Heart right ventricle (tissue), 16 donors: ENCODE measurements around the gene PLPPR5. TPM values are rescaled to one million over a fixed set of nuclear protein-coding genes. Genes with fewer than 3 reads are reported as not detected.

Source experiments
- ATAC-seq, 8 donors: fragments of 200-7000 bp; cut with Tn5 transposase; one replicate each; pipeline ENCODE4 v1.9.1; 2020; ENCODE audit warnings: mild to moderate bottlenecking in 8 of 8, moderate library complexity in 8 of 8, moderate number of reproducible peaks in 1 of 8
- DNase-seq, 2 donors: peaks; one replicate each; pipeline ENCODE4 v3.0.0-alpha.2; 2020
- H3K27ac ChIP-seq, 10 donors: fragments of 200-600 bp; sonication (generic) in 2 of 10; one replicate each; pipeline versions ENCODE4 v1.5.0 to v1.8.0; 2020 to 2022; ENCODE audit warnings: mild to moderate bottlenecking in 3 of 10
- H3K27me3 ChIP-seq, 7 donors: fragments of 200-600 bp; one replicate each; pipeline ENCODE4 v1.8.0; 2021 to 2022; ENCODE audit warnings: mild to moderate bottlenecking in 2 of 7
- H3K36me3 ChIP-seq, 9 donors: fragments of 200-600 bp; sonication (generic) in 1 of 9; one replicate each; pipeline versions ENCODE4 v1.5.0 to v1.8.0; 2020 to 2022; ENCODE audit warnings: mild to moderate bottlenecking in 2 of 9
- H3K4me1 ChIP-seq, 9 donors: fragments of 200-600 bp; sonication (generic) in 1 of 9; one replicate each; pipeline versions ENCODE4 v1.5.0 to v1.8.0; 2020 to 2022; ENCODE audit warnings: mild to moderate bottlenecking in 4 of 9
- H3K4me3 ChIP-seq, 10 donors: fragments of 200-600 bp; sonication (generic) in 2 of 10; one replicate each; pipeline versions ENCODE4 v1.5.0 to v1.8.0; 2020 to 2022; ENCODE audit warnings: mild to moderate bottlenecking in 7 of 10, moderate library complexity in 2 of 10
- H3K9me3 ChIP-seq, 11 donors: fragments of 200-600 bp in 10 of 11; sonication (generic) in 2 of 11; one replicate each; pipeline versions ENCODE4 v1.5.0 to v1.8.0; 2013 to 2022; ENCODE audit warnings: mild to moderate bottlenecking in 2 of 11, control low read depth in 1 of 11, moderate library complexity in 1 of 11
- WGBS, 2 donors: extraction: QIAGEN DNeasy Blood & Tissue Kit; methylation state at CpG; one replicate each; pipeline ENCODE4 v1.1.7; 2013; ENCODE audit warnings: inconsistent platforms in 1 of 2; 5-methylcytosine and 5-hydroxymethylcytosine counted together
- intact Hi-C, 10 donors: fragments of 100-400 bp; cut with DNase I; formaldehyde crosslinking; loops; one replicate each; pipeline versions ENCODE4 v1.11.1 to v1.14.2; 2022
- polyA plus RNA-seq, 2 donors: library from polyadenylated mRNA; stranded (reverse); fragments of 200-250 nt; gene quantifications; one replicate each; pipeline ENCODE4 v1.2.3, GENCODE V29; 2013
- total RNA-seq, 10 donors: library from RNA; stranded (reverse); fragmentation: NEBNext Ultra II Directional in 3 of 10; extraction: Animal tissue kit (Norgen Biotek cat#: 25700) in 3 of 10; gene quantifications; one replicate each; pipeline versions ENCODE4 v1.2.1 to v1.2.4, GENCODE V29; 2021 to 2023
- TF ChIP-seq, protein P1 (sequence below), 9 donors: fragments of 200-600 bp; sonication (generic) in 2 of 9; IDR thresholded peaks; one replicate each; pipeline versions ENCODE4 v1.5.0 to v1.8.0; 2021 to 2022; ENCODE audit warnings: antibody characterized with exemption in 9 of 9, mild to moderate bottlenecking in 5 of 9, moderate library complexity in 1 of 9
- donor health status: Arrhythmogenic right ventricular cardiomyopathy.
- donor health status: ischemic (EF 13 %, LVEDD 7.1; RV severe dilation, severe dysfunction).
- donor health status: healthy with polysubstance abuse.
- donor health status: DM: no; HTN: yes; CAD: no.
- donor health status: DM: no; HTN: no; CAD: no.
- donor health status: ischemic (EF 25% LVEDD 6.9; RV normal size, moderate dysfunction).
- donor health status: ischemic (EF 25% LVEDD 5.7; RV mildly dilated, moderate dysfunction).
- donor health status: healthy.
- donor health status: DM: yes; HTN: yes; CAD: no.
- donor health status: Ischemic cardiomyopathy.
- donor health status: ischemic (EF 35%, LVEDD 5.7; RV mildly dilated, moderate dysfunction).
- donor health status: nonischemic (EF 11% LVEDD 7.7; RV severe dilation, severe dysfunction).
- donor health status: DM: yes; HTN: yes; CAD: no.
- donor health status: PGD.
- donor health status: ischemic (EF 29% LVEDD 5.4; RV normal size, mild dysfunction).
- donor health status: nonischemic (EF 23%, LVEDD 6.1; RV moderate dilation, normal function).

The PLPPR5 gene
- total and polyA plus RNA-seq, 12 donors, result 0.08 TPM; not detected in 11

DNA sequence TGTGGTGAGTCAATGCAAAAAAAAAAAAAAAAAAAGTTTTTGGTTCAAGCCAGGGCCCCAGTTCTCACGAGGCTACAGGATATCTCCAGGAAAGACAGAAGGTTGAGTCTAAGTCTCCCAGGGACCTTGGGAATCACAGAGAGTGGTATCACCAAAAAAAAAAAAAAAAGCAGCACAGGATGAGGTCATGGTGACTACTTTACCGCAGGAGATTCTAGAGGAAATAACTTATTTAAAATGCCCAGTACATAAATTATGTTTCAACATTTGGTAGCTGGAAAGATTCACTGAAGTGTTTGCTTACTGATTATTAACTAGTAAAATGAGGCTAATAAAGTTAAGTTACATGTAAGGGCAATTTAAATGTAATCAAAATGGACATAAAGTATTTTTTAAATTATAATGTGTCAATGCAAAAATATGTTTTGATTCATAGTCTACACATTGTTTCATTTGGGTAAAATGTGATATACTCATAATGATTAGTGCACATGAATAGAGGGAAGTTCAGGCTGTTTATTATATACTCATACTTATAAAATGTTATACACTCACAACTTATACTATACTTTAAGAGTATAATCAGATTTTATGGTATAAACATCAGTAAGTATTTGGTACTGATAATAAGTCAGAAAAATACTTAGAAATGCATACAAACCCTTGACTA, 84.1 kb downstream of the PLPPR5 start:
- WGBS, 2 donors, result 33 to 40% methylated on average over 2 of the region's 2 CpGs
- TF ChIP-seq, protein P1, sequence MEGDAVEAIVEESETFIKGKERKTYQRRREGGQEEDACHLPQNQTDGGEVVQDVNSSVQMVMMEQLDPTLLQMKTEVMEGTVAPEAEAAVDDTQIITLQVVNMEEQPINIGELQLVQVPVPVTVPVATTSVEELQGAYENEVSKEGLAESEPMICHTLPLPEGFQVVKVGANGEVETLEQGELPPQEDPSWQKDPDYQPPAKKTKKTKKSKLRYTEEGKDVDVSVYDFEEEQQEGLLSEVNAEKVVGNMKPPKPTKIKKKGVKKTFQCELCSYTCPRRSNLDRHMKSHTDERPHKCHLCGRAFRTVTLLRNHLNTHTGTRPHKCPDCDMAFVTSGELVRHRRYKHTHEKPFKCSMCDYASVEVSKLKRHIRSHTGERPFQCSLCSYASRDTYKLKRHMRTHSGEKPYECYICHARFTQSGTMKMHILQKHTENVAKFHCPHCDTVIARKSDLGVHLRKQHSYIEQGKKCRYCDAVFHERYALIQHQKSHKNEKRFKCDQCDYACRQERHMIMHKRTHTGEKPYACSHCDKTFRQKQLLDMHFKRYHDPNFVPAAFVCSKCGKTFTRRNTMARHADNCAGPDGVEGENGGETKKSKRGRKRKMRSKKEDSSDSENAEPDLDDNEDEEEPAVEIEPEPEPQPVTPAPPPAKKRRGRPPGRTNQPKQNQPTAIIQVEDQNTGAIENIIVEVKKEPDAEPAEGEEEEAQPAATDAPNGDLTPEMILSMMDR (IDR thresholded peaks at IDR 0.05), result no peak
- no peaks in the 10 kb centered on the region for H3K36me3 ChIP-seq
- H3K27me3 ChIP-seq, result no peaks in the 10 kb centered on the region
- no peak overlapping the region for H3K4me3 ChIP-seq
- H3K9me3 ChIP-seq, result no peaks in the 10 kb centered on the region
- intact Hi-C loops, result no loop called here
- H3K27ac ChIP-seq, result no peak overlapping the region
- DNase-seq (no peak), ATAC-seq (no peak)
- H3K4me1 ChIP-seq, result no peaks in the 10 kb centered on the region

DNA sequence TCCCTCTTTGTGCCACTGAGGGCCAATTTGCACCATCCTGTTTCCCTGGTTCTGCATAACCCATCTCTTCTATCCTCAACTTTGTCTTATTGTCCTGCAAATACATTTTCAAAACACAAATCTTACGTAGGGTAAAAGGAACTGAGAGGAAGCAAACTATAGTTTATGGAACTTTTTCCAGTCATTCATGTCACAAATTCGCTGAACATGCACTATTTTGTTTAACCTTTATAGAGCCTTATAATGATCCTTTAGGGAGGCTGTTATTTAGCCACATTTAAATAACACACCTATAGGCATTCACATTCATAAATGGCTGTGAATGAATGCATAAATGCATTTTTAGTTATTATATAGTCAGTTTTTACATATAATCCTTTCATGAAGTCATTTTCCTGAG, 85.0 kb downstream of the PLPPR5 start:
- TF ChIP-seq, protein P1 (IDR thresholded peaks at IDR 0.05), result no peak
- DNase-seq, result no peak
- Histone ChIP-seq H3K4me1 (no peaks in the 10 kb centered on the region), H3K4me3 (no peak overlapping the region), H3K36me3 (no peaks in the 10 kb centered on the region), H3K27ac (no peak overlapping the region), H3K27me3 (no peaks in the 10 kb centered on the region), H3K9me3 (no peaks in the 10 kb centered on the region)
- intact Hi-C loops, result loop anchor here in 1 of 10 donors (10.0 kb wide), 1 partner anchor 45 kb away; no protein-coding TSS in a partner anchor
- 80 to 82% methylated on average over 2 of the region's 2 CpGs for WGBS, 2 donors
- ATAC-seq, result no peak

DNA sequence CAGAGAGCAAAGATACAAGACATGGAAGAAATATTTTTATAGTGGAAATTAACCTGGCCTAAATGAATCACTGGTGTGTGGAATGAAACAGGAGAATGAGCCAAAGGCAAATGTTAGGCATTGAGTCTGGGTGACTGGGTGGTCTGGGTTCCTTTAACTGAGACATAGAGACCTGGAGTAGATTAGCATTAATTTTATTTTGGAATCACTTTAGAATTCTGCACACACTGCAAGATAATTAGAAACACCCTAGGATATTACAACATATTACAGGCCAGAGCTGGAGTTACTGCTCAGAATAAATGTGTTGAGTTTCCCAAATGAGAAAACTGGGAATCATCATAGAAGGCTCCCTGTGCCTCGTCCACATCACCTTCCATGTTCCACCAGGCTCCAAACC, 85.5 kb downstream of the PLPPR5 start:
- ATAC-seq, result no peak
- WGBS, 2 donors, result 79 to 88% methylated on average over 1 of the region's 1 CpG

DNA sequence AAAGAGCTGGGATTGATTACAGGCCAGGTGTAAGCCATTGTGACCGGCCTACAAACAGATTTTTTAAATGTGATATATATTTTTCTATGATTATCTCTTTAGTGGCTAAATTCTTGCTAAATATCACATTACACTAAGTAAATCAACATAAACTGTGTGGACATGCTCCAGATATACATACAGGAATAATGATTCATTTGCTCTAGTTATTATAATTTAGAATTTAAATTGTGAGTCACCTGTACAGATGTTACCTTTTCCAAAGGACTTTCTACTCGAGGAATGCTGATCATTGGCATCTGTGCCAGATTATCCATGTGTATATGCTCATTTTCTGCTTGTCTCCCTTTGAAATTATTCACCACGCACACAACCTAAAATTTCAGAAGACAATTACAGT, 90.1 kb downstream of the PLPPR5 start:
- intact Hi-C loops, result loop anchor here in 1 of 10 donors (10.0 kb wide), 1 partner anchor 50 kb away; no protein-coding TSS in a partner anchor
- Histone ChIP-seq H3K27me3 (no peaks in the 10 kb centered on the region), H3K27ac (no peak overlapping the region), H3K9me3 (no peaks in the 10 kb centered on the region), H3K4me1 (no peaks in the 10 kb centered on the region), H3K4me3 (no peak overlapping the region), H3K36me3 (no peaks in the 10 kb centered on the region)
- DNase-seq (no peak), ATAC-seq (no peak)
- WGBS, 2 donors, result 66 to 86% methylated on average over 3 of the region's 3 CpGs
- TF ChIP-seq, protein P1 (IDR thresholded peaks at IDR 0.05), result no peak

More for the DNA sequence above, 85.5 kb downstream of the PLPPR5 start:
- Histone ChIP-seq H3K36me3 (no peaks in the 10 kb centered on the region), H3K9me3 (no peaks in the 10 kb centered on the region), H3K27ac (no peak overlapping the region), H3K4me3 (no peak overlapping the region), H3K4me1 (no peaks in the 10 kb centered on the region), H3K27me3 (no peaks in the 10 kb centered on the region)
- TF ChIP-seq, protein P1 (IDR thresholded peaks at IDR 0.05), result no peak
- no peak for DNase-seq
- intact Hi-C loops, result loop anchor here in 1 of 10 donors (10.0 kb wide), 1 partner anchor 46 kb away; no protein-coding TSS in a partner anchor
